SK-N-SH treated with all-trans-retinoic acid at 6 μM for 48 hours (cell line): ENCODE results near the gene FAM171A1.

Source experiments
- ATAC-seq: fragments of 200-7000 bp; cut with Tn5 transposase; 3 replicates; pipeline ENCODE4 v1.9.1; 2020; ENCODE audit warnings: mild to moderate bottlenecking, moderate library complexity
- ARNTL ChIP-seq: fragments of 450-650 bp; formaldehyde crosslinking; IDR thresholded peaks from 2 replicates; pipeline ENCODE4 v1.5.0; 2020; ENCODE audit warnings: low read depth, mild to moderate bottlenecking, moderate library complexity, borderline replicate concordance
- BACH2 ChIP-seq: fragments of 250-450 bp; sonication (Bioruptor Pico); IDR thresholded peaks from 2 replicates; pipeline ENCODE4 v1.9.0; 2021; ENCODE audit warnings: mild to moderate bottlenecking, borderline replicate concordance
- CREB5 ChIP-seq: fragments of 250-450 bp; sonication (Bioruptor Pico); IDR thresholded peaks from 2 replicates; pipeline ENCODE4 v1.5.1; 2020; ENCODE audit warnings: low read depth, mild to moderate bottlenecking, moderate library complexity
- CSDC2 ChIP-seq: fragments of 250-450 bp; sonication (Bioruptor Pico); IDR thresholded peaks from 2 replicates; pipeline ENCODE4 v1.5.0; 2020; ENCODE audit warnings: mild to moderate bottlenecking, moderate library complexity
- CSRNP3 ChIP-seq: fragments of 250-450 bp; sonication (Bioruptor Pico); IDR thresholded peaks from 2 replicates; pipeline ENCODE4 v1.5.1; 2021; ENCODE audit warnings: mild to moderate bottlenecking, moderate library complexity
- GLIS3 ChIP-seq: fragments of 250-450 bp; sonication (Bioruptor Pico); IDR thresholded peaks from 2 replicates; pipeline ENCODE4 v1.5.0; 2020; ENCODE audit warnings: mild to moderate bottlenecking, moderate library complexity
- ISL1 ChIP-seq: fragments of 250-450 bp; sonication (Bioruptor Pico); IDR thresholded peaks from 2 replicates; pipeline ENCODE4 v2.1.2; 2022; ENCODE audit warnings: mild to moderate bottlenecking, moderate library complexity
- RARB ChIP-seq: fragments of 250-450 bp; sonication (Bioruptor Pico); IDR thresholded peaks from 2 replicates; pipeline ENCODE4 v1.8.0; 2021; ENCODE audit warnings: mild to moderate bottlenecking, moderate library complexity
- SNAI2 ChIP-seq: fragments of 250-450 bp; sonication (Bioruptor Pico); IDR thresholded peaks from 2 replicates; pipeline ENCODE4 v1.5.0; 2020; ENCODE audit warnings: mild to moderate bottlenecking, moderate library complexity
- TCF4 ChIP-seq: fragments of 250-450 bp; sonication (Bioruptor Pico); IDR thresholded peaks from 2 replicates; pipeline ENCODE4 v1.8.0; 2021; ENCODE audit warnings: mild to moderate bottlenecking, moderate library complexity, borderline replicate concordance
- TOX ChIP-seq: fragments of 250-450 bp; sonication (Bioruptor Pico); IDR thresholded peaks from 2 replicates; pipeline ENCODE4 v1.8.0; 2021; ENCODE audit warnings: mild to moderate bottlenecking, moderate library complexity, borderline replicate concordance
- TSHZ2 ChIP-seq: fragments of 250-450 bp; sonication (Bioruptor Pico); IDR thresholded peaks from 2 replicates; pipeline ENCODE4 v1.5.0; 2020; ENCODE audit warnings: mild to moderate bottlenecking, moderate library complexity
- ZC3H10 ChIP-seq: fragments of 250-450 bp; sonication (Bioruptor Pico); IDR thresholded peaks from 2 replicates; pipeline ENCODE4 v1.5.1; 2021; ENCODE audit warnings: mild to moderate bottlenecking, moderate library complexity
- ZFP3 ChIP-seq: fragments of 250-450 bp; sonication (Bioruptor Pico); IDR thresholded peaks from 2 replicates; pipeline ENCODE4 v1.5.0; 2020; ENCODE audit warnings: mild to moderate bottlenecking, moderate library complexity
- ZFP30 ChIP-seq: fragments of 450-650 bp; formaldehyde crosslinking; IDR thresholded peaks from 2 replicates; pipeline ENCODE4 v1.5.0; 2022; ENCODE audit warnings: mild to moderate bottlenecking, moderate library complexity
- ZNF70 ChIP-seq: fragments of 450-650 bp; formaldehyde crosslinking; IDR thresholded peaks from 2 replicates; pipeline ENCODE4 v1.5.0; 2020; ENCODE audit warnings: mild to moderate bottlenecking, moderate library complexity
- ZNF8 ChIP-seq: fragments of 450-650 bp; formaldehyde crosslinking; IDR thresholded peaks from 2 replicates; pipeline ENCODE4 v1.5.0; 2020; ENCODE audit warnings: mild to moderate bottlenecking, moderate library complexity
- TF ChIP-seq, protein P1 (sequence below): fragments of 250-450 bp; sonication (Bioruptor Pico); IDR thresholded peaks from 2 replicates; pipeline ENCODE4 v1.8.0; 2021; ENCODE audit warnings: low read depth, mild to moderate bottlenecking, moderate library complexity, borderline replicate concordance
- TF ChIP-seq, protein P2 (sequence below): fragments of 250-450 bp; sonication (Bioruptor Pico); IDR thresholded peaks from 2 replicates; pipeline ENCODE4 v1.8.0; 2020; ENCODE audit warnings: mild to moderate bottlenecking, moderate library complexity, borderline replicate concordance

The FAM171A1 gene

GRCh38 chr10:15232279-15232678 is 138.8 kb downstream of the FAM171A1 start:
- no peak for TF ChIP-seq ZFP3 (CRISPR knock-in tag)
- no peak for TF ChIP-seq TOX (CRISPR knock-in tag)
- TF ChIP-seq, protein P1, sequence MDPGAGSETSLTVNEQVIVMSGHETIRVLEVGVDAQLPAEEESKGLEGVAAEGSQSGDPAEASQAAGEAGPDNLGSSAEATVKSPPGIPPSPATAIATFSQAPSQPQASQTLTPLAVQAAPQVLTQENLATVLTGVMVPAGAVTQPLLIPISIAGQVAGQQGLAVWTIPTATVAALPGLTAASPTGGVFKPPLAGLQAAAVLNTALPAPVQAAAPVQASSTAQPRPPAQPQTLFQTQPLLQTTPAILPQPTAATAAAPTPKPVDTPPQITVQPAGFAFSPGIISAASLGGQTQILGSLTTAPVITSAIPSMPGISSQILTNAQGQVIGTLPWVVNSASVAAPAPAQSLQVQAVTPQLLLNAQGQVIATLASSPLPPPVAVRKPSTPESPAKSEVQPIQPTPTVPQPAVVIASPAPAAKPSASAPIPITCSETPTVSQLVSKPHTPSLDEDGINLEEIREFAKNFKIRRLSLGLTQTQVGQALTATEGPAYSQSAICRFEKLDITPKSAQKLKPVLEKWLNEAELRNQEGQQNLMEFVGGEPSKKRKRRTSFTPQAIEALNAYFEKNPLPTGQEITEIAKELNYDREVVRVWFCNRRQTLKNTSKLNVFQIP (CRISPR knock-in tag), result no peak
- no peak for TF ChIP-seq CSRNP3 (CRISPR knock-in tag)
- TF ChIP-seq CREB5 (CRISPR knock-in tag), result no peak
- TF ChIP-seq, protein P2, sequence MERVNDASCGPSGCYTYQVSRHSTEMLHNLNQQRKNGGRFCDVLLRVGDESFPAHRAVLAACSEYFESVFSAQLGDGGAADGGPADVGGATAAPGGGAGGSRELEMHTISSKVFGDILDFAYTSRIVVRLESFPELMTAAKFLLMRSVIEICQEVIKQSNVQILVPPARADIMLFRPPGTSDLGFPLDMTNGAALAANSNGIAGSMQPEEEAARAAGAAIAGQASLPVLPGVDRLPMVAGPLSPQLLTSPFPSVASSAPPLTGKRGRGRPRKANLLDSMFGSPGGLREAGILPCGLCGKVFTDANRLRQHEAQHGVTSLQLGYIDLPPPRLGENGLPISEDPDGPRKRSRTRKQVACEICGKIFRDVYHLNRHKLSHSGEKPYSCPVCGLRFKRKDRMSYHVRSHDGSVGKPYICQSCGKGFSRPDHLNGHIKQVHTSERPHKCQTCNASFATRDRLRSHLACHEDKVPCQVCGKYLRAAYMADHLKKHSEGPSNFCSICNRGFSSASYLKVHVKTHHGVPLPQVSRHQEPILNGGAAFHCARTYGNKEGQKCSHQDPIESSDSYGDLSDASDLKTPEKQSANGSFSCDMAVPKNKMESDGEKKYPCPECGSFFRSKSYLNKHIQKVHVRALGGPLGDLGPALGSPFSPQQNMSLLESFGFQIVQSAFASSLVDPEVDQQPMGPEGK (CRISPR knock-in tag), result no peak
- no peak for TF ChIP-seq TCF4 (CRISPR knock-in tag)
- TF ChIP-seq RARB (CRISPR knock-in tag), result no peak
- TF ChIP-seq TSHZ2 (CRISPR knock-in tag), result no peak
- no peak for TF ChIP-seq GLIS3
- no peak for TF ChIP-seq ZNF70 (CRISPR knock-in tag)
- no peak for TF ChIP-seq BACH2 (CRISPR knock-in tag)
- TF ChIP-seq ZNF8 (CRISPR knock-in tag), result no peak
- TF ChIP-seq ISL1 (CRISPR knock-in tag), result no peak
- no peak for TF ChIP-seq SNAI2 (CRISPR knock-in tag)
- no peak for TF ChIP-seq ZFP30 (CRISPR knock-in tag)
- TF ChIP-seq CSDC2, result no peak
- TF ChIP-seq ARNTL, result no peak
- no peak for TF ChIP-seq ZC3H10
- ATAC-seq, result no peak

- no peak for ATAC-seq
- TF ChIP-seq TOX (CRISPR knock-in tag) (no peak), RARB (CRISPR knock-in tag) (no peak), ISL1 (CRISPR knock-in tag) (no peak), TSHZ2 (CRISPR knock-in tag) (no peak), ZC3H10 (no peak), ZFP30 (CRISPR knock-in tag) (no peak)
- TF ChIP-seq, protein P2 (CRISPR knock-in tag), result no peak
These were observed 139.7 kb downstream of the FAM171A1 start for GRCh38 chr10:15231426-15231825.
